Gastrocnemius medialis (tissue), 4 donors: ENCODE results near the gene ST8SIA2.

Experiments
- CTCF ChIP-seq, 5 experiments: fragments of 450-650 bp in 3 of 5; fragments of 200-600 bp in 2 of 5; sonication (generic) in 2 of 5; IDR thresholded peaks in 4 of 5; conservative IDR thresholded peaks in 1 of 5; 1 replicate in 4 of 5; 2 replicates in 1 of 5; pipeline ENCODE4 v1.5.1; 2016 to 2019; ENCODE audit warnings: antibody characterized with exemption in 5 of 5, mild to moderate bottlenecking in 3 of 5, moderate library complexity in 3 of 5
- POLR2A ChIP-seq, 2 donors: fragments of 450-650 bp; IDR thresholded peaks; one replicate each; pipeline ENCODE4 v1.6.1; 2017; ENCODE audit warnings: antibody characterized with exemption in 2 of 2, mild to moderate bottlenecking in 2 of 2, moderate library complexity in 2 of 2

GRCh38 chr15:92453607-92454006 is 59.9 kb downstream of the ST8SIA2 start:
- TF ChIP-seq CTCF (IDR thresholded peaks at IDR 0.05 in 4 of 5, conservative IDR thresholded peaks at IDR 0.05 in 1 of 5) (no peak), POLR2A (IDR thresholded peaks at IDR 0.05) (no peak)
